K562 (cell line): ENCODE results near the gene ZSCAN26. TPM values are rescaled to one million over a fixed set of nuclear protein-coding genes. Genes with fewer than 3 reads are reported as not detected.

ENCODE experiments used
- BHLHE40 ChIP-seq: IDR thresholded peaks from 2 replicates; pipeline ENCODE4 v1.6.1; 2011; ENCODE audit warnings: low read length, improper control_type of control experiment
- ERF ChIP-seq: fragments of 450-650 bp; formaldehyde crosslinking; IDR thresholded peaks from 2 replicates; pipeline ENCODE4 v1.4.0; 2020; ENCODE audit warnings: mild to moderate bottlenecking, mixed read lengths
- FOS ChIP-seq: IDR thresholded peaks from 3 replicates; pipeline ENCODE4 v1.6.1; 2011; ENCODE audit not compliant: insufficient read length; ENCODE audit errors: extremely low read depth
- ILF3 ChIP-seq: fragments of 450-650 bp; IDR thresholded peaks from 2 replicates; pipeline ENCODE4 v1.6.1; 2018; ENCODE audit warnings: antibody characterized with exemption, mild to moderate bottlenecking, moderate library complexity, borderline replicate concordance
- KAT2B ChIP-seq: IDR thresholded peaks from one replicate; pipeline ENCODE4 v1.6.1; 2012; ENCODE audit warnings: low read depth, mild to moderate bottlenecking, control low read depth, inconsistent platforms, low read length, moderate library complexity
- KDM2B ChIP-seq: fragments of 250-450 bp; sonication (Bioruptor Pico); IDR thresholded peaks from 2 replicates; pipeline ENCODE4 v1.8.0; 2021; ENCODE audit warnings: mild to moderate bottlenecking, moderate library complexity
- NEUROD1 ChIP-seq: fragments of 150-350 bp; IDR thresholded peaks from 2 replicates; pipeline ENCODE4 v1.6.1; 2014; ENCODE audit warnings: borderline replicate concordance, low read length, low read depth; ENCODE audit not compliant: partially characterized antibody
- POU5F1 ChIP-seq: fragments of 150-350 bp; IDR thresholded peaks from 2 replicates; pipeline ENCODE4 v1.6.1; 2014; ENCODE audit warnings: borderline replicate concordance, low read length, low read depth, mild to moderate bottlenecking; ENCODE audit not compliant: partially characterized antibody
- PURB ChIP-seq: sonication (generic); formaldehyde crosslinking; IDR thresholded peaks from 2 replicates; pipeline ENCODE4 v1.9.0; 2021; ENCODE audit warnings: low read depth, mild to moderate bottlenecking, missing genetic modification reagents
- PYGO2 ChIP-seq: fragments of 450-650 bp; IDR thresholded peaks from 2 replicates; pipeline ENCODE4 v1.6.1; 2016; ENCODE audit warnings: mild to moderate bottlenecking, missing genetic modification characterization, moderate library complexity, missing compliant biosample characterization
- SMAD1 ChIP-seq: fragments of 150-350 bp; IDR thresholded peaks from 2 replicates; pipeline ENCODE4 v1.6.1; 2014; ENCODE audit warnings: low read length, low read depth; ENCODE audit not compliant: partially characterized antibody
- TCF7 ChIP-seq: sonication (generic); IDR thresholded peaks from 2 replicates; pipeline ENCODE4 v1.6.1; 2016; ENCODE audit warnings: antibody characterized with exemption, borderline replicate concordance
- YBX1 ChIP-seq: fragments of 450-650 bp; IDR thresholded peaks from 2 replicates; pipeline ENCODE4 v1.7.1; 2016; ENCODE audit warnings: mild to moderate bottlenecking
- polyA plus RNA-seq, 8 experiments: library from polyadenylated mRNA; depleted of rRNA in 4 of 8; stranded (reverse) in 5 of 8; unstranded in 3 of 8; fragments of >200 nt; fragmentation: Nextera tagmentation in 2 of 8; fragmentation: Illumina TruSeq in 1 of 8; extraction: Ambion mirVana in 2 of 8; extraction: Trizol in 1 of 8; gene quantifications; 2 replicates each; pipeline versions ENCODE4 v1.2.1 to v1.2.3, GENCODE V29; 2011 to 2014; ENCODE audit warnings: inconsistent platforms in 1 of 8, missing spikeins in 1 of 8
- total RNA-seq, 7 experiments: library from RNA; depleted of rRNA in 6 of 7; stranded (reverse); fragments of >200 nt in 6 of 7; fragmentation: Illumina TruSeq in 2 of 7; extraction: Trizol in 2 of 7; gene quantifications; 2 replicates each; pipeline versions ENCODE4 v1.2.1 to v1.2.3, GENCODE V29; 2011 to 2021; ENCODE audit warnings: low replicate concordance in 1 of 7
- TF ChIP-seq, protein P1 (sequence below), 2 experiments: fragments of 150-350 bp in 1 of 2; IDR thresholded peaks; 2 replicates each; pipeline ENCODE4 v1.6.1; 2012 to 2016; ENCODE audit warnings: low read depth in 2 of 2, low read length in 2 of 2, mild to moderate bottlenecking in 1 of 2, moderate library complexity in 1 of 2
- TF ChIP-seq, protein P2 (sequence below): fragments of 450-650 bp; IDR thresholded peaks from 2 replicates; pipeline ENCODE4 v1.6.1; 2017; ENCODE audit warnings: antibody characterized with exemption, mild to moderate bottlenecking
- TF ChIP-seq, protein P3 (sequence below): fragments of 200-800 bp; sonication (Bioruptor generic); IDR thresholded peaks from 2 replicates; pipeline ENCODE4 v1.6.1; 2017; ENCODE audit warnings: missing genetic modification characterization, missing compliant biosample characterization
- TF ChIP-seq, protein P4 (sequence below): fragments of 250-450 bp; sonication (Bioruptor Pico); IDR thresholded peaks from 2 replicates; pipeline ENCODE4 v1.8.0; 2021; ENCODE audit warnings: mild to moderate bottlenecking, moderate library complexity

ZSCAN26 gene
- total and polyA plus RNA-seq, 9 of the 15 experiments (the other 6 are each of a cell fraction or from before 2014, with no cell fraction given), result 5.9 to 14.2 (median 10.5) TPM

- TF ChIP-seq KDM2B, result no peak
- TF ChIP-seq ERF (CRISPR knock-in tag), result no peak
- TF ChIP-seq ILF3, result no peak
- no peak for TF ChIP-seq NEUROD1
- TF ChIP-seq SMAD1, result no peak
- TF ChIP-seq PYGO2 (tag), result no peak
- TF ChIP-seq FOS, result no peak
- peak; percentile 19; the same call in 1 of the 2 replicates for TF ChIP-seq BHLHE40
- TF ChIP-seq, protein P1, sequence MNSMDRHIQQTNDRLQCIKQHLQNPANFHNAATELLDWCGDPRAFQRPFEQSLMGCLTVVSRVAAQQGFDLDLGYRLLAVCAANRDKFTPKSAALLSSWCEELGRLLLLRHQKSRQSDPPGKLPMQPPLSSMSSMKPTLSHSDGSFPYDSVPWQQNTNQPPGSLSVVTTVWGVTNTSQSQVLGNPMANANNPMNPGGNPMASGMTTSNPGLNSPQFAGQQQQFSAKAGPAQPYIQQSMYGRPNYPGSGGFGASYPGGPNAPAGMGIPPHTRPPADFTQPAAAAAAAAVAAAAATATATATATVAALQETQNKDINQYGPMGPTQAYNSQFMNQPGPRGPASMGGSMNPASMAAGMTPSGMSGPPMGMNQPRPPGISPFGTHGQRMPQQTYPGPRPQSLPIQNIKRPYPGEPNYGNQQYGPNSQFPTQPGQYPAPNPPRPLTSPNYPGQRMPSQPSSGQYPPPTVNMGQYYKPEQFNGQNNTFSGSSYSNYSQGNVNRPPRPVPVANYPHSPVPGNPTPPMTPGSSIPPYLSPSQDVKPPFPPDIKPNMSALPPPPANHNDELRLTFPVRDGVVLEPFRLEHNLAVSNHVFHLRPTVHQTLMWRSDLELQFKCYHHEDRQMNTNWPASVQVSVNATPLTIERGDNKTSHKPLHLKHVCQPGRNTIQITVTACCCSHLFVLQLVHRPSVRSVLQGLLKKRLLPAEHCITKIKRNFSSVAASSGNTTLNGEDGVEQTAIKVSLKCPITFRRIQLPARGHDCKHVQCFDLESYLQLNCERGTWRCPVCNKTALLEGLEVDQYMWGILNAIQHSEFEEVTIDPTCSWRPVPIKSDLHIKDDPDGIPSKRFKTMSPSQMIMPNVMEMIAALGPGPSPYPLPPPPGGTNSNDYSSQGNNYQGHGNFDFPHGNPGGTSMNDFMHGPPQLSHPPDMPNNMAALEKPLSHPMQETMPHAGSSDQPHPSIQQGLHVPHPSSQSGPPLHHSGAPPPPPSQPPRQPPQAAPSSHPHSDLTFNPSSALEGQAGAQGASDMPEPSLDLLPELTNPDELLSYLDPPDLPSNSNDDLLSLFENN (IDR thresholded peaks at IDR 0.05; ENCODE audit: low read depth in 2 of 2, low read length in 2 of 2), result no peak; a peak in 1 of 4 replicates
- TF ChIP-seq TCF7, result no peak
- no peak for TF ChIP-seq KAT2B
- no peak for TF ChIP-seq YBX1
- TF ChIP-seq, protein P2, sequence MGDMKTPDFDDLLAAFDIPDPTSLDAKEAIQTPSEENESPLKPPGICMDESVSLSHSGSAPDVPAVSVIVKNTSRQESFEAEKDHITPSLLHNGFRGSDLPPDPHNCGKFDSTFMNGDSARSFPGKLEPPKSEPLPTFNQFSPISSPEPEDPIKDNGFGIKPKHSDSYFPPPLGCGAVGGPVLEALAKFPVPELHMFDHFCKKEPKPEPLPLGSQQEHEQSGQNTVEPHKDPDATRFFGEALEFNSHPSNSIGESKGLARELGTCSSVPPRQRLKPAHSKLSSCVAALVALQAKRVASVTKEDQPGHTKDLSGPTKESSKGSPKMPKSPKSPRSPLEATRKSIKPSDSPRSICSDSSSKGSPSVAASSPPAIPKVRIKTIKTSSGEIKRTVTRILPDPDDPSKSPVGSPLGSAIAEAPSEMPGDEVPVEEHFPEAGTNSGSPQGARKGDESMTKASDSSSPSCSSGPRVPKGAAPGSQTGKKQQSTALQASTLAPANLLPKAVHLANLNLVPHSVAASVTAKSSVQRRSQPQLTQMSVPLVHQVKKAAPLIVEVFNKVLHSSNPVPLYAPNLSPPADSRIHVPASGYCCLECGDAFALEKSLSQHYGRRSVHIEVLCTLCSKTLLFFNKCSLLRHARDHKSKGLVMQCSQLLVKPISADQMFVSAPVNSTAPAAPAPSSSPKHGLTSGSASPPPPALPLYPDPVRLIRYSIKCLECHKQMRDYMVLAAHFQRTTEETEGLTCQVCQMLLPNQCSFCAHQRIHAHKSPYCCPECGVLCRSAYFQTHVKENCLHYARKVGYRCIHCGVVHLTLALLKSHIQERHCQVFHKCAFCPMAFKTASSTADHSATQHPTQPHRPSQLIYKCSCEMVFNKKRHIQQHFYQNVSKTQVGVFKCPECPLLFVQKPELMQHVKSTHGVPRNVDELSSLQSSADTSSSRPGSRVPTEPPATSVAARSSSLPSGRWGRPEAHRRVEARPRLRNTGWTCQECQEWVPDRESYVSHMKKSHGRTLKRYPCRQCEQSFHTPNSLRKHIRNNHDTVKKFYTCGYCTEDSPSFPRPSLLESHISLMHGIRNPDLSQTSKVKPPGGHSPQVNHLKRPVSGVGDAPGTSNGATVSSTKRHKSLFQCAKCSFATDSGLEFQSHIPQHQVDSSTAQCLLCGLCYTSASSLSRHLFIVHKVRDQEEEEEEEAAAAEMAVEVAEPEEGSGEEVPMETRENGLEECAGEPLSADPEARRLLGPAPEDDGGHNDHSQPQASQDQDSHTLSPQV, result no peak
- no peak for TF ChIP-seq POU5F1
- TF ChIP-seq, protein P3, sequence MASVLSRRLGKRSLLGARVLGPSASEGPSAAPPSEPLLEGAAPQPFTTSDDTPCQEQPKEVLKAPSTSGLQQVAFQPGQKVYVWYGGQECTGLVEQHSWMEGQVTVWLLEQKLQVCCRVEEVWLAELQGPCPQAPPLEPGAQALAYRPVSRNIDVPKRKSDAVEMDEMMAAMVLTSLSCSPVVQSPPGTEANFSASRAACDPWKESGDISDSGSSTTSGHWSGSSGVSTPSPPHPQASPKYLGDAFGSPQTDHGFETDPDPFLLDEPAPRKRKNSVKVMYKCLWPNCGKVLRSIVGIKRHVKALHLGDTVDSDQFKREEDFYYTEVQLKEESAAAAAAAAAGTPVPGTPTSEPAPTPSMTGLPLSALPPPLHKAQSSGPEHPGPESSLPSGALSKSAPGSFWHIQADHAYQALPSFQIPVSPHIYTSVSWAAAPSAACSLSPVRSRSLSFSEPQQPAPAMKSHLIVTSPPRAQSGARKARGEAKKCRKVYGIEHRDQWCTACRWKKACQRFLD, result no peak
- TF ChIP-seq, protein P4, sequence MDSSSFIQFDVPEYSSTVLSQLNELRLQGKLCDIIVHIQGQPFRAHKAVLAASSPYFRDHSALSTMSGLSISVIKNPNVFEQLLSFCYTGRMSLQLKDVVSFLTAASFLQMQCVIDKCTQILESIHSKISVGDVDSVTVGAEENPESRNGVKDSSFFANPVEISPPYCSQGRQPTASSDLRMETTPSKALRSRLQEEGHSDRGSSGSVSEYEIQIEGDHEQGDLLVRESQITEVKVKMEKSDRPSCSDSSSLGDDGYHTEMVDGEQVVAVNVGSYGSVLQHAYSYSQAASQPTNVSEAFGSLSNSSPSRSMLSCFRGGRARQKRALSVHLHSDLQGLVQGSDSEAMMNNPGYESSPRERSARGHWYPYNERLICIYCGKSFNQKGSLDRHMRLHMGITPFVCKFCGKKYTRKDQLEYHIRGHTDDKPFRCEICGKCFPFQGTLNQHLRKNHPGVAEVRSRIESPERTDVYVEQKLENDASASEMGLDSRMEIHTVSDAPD (CRISPR knock-in tag), result no peak
- no peak for TF ChIP-seq PURB (CRISPR knock-in tag)
Observed at GRCh38 chr6:28281288-28282064, 14.5 kb downstream of the ZSCAN26 start, which contains the start of gene PGBD1 (continued).
